H54 (cell line): Measurements from ENCODE around the gene ARNT2.

Experiments
- DNase-seq: peaks from one replicate; pipeline ENCODE4 v3.0.0; 2011; ENCODE audit warnings: low spot score, mixed read lengths; ENCODE audit not compliant: insufficient read length
- FAIRE-seq: peaks from 3 replicates; lab custom pipeline; 2011; peaks lifted over from hg19 to GRCh38; lab: Jason Lieb, UNC
- POLR2A ChIP-seq: IDR thresholded peaks from 2 replicates; pipeline ENCODE4 v1.6.1; 2011; ENCODE audit warnings: low read depth, mild to moderate bottlenecking, low read length

The ARNT2 gene

GRCh38 chr15:80474224-80475215, 70.3 kb downstream of the ARNT2 start:
- DNase-seq (no peak), FAIRE-seq (no peak)
- TF ChIP-seq POLR2A = no peak

DNA sequence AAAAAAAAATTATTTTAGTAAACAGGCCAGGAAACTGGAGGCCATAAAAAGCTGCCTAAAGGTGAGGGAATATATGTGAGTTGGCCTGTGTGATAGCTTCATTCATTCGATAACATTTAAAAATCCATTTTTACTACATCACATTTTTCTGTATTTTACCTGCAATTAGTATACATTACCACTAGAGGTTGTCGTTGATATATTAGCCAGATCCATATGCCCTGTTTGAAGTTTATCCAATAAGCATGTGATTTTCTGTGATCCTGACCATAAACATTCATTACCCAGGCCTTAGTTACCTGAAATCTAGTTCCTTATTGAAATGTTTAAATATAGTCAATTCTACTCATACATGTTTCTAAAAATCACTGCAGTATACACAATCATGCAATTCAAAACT, 71.4 kb downstream of the ARNT2 start:
- DNase-seq (no peak), FAIRE-seq (no peak)
- no peak for TF ChIP-seq POLR2A

DNA sequence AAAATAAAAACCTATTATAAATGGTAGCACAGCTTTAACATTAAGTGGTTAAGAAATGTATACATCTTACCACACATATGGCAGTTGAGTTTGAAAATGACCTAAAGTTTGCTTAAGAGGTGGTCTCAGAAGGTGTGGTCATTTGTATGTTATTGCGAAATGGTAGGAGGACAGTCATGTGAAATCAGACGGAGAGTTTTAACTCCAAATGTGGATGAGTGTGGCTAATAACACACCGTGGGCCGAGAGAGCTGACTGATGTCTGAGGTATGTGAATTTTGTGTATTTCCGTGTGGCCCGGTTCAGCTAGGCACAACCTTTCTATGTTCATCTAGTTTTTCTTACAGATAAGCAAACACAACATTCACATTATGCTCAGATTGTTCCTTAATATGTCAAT, 71.9 kb downstream of the ARNT2 start:
- DNase-seq = no peak
- no peak for TF ChIP-seq POLR2A
- FAIRE-seq = no peak

DNA sequence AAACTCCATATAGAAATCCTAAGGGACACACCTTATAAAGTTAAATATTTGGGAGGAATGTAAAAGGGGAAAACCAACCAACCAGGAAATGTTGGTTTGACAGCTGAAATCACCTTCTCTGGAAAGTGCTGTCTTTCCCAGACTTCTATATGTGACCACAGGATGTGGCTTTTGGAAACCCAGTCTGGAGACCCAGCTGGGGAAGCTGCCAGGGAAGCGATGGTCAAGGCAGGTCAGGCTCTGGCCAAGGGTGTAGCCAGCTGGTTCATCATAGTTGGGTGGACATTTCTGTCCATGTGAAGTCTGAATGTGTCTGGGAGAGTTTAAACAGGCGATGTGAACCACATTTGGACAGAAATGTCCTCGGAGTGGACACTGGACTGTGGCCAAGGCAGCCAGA, 73.9 kb downstream of the ARNT2 start:
- no peak for TF ChIP-seq POLR2A
- FAIRE-seq = no peak

DNA sequence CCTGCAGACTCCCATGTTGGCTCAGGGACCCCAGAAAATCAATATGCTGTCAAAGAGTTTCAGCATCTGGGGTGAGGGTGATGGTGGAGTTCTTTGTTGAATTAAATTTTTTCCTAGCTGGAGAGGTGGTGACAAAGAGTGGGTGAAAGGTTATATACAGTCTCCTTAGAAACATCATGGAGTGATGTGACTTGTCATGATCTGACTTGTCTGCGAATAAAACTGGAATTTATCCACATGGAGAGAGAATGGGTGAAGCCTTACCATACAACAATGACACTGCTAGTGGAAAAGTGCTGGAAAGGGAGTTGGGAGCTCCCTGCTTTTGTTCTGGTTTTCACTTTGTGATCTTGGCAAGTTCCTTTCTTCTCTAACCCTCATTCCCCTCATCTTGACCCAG, 75.0 kb downstream of the ARNT2 start:
- no peak for TF ChIP-seq POLR2A
- DNase-seq (no peak), FAIRE-seq (no peak)

More for the DNA sequence above, 73.9 kb downstream of the ARNT2 start:
- DNase-seq = no peak

DNA sequence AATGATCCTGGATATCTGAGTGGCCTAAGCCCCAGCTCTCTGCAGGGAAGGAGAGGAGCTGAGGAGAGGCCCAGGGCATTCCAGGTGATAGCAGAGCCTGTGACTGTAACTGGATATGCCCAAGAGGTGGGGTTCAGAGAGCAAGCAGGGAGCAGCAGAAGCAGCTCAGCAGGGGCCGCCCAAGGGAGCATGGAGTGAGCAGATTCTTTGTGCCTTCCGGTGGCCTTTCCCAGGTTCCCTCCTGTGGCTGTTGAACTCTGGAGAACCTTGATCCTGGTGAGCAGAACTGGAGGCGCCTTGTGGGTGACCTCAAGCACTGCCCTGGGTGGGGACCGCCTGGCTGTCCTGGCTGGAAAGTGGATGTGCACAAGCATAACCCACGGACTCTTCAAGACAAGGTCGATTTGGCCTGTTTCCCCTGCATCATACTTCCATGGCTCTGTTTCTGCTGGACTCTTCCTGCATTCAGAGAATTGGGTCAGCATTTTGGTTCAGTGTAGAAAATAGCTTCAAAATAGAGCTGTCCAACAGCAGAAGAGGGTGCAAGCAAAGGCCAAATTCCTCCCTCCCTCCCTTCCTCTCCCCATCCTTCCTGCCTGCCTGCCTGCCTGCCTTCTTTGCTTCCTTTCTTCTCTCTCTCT, 76.1 kb downstream of the ARNT2 start:
- FAIRE-seq = no peak
- no peak for TF ChIP-seq POLR2A
- DNase-seq = no peak

GRCh38 chr15:80480909-80481308, 76.7 kb downstream of the ARNT2 start:
- FAIRE-seq (no peak), DNase-seq (peak; percentile 35)

GRCh38 chr15:80482696-80483095, 78.5 kb downstream of the ARNT2 start:
- DNase-seq (no peak), FAIRE-seq (no peak)
- no peak for TF ChIP-seq POLR2A

More at GRCh38 chr15:80480909-80481308, 76.7 kb downstream of the ARNT2 start:
- TF ChIP-seq POLR2A = no peak

DNA sequence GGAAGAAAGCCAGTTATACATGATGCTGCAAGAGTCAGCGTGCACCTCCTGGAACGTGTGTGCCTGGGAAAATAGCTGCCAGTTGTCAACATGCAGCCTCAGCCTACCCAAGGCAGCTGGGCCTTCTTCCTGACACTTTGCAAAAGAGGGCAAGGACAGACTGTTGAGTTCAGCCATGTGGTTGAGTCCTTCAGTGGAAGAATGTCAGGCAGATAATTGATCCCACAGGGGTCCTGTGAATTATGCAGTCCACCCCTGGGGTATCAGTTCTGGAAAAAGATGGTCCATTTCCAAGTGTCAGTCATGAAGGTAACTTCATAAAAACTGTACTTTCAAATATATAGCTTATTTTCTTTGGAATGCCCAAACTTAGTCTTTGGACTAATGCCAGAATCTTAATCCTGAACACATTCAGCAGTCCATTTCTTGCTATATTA, 79.6 kb downstream of the ARNT2 start:
- TF ChIP-seq POLR2A = no peak
- DNase-seq = no peak
- FAIRE-seq = no peak

DNA sequence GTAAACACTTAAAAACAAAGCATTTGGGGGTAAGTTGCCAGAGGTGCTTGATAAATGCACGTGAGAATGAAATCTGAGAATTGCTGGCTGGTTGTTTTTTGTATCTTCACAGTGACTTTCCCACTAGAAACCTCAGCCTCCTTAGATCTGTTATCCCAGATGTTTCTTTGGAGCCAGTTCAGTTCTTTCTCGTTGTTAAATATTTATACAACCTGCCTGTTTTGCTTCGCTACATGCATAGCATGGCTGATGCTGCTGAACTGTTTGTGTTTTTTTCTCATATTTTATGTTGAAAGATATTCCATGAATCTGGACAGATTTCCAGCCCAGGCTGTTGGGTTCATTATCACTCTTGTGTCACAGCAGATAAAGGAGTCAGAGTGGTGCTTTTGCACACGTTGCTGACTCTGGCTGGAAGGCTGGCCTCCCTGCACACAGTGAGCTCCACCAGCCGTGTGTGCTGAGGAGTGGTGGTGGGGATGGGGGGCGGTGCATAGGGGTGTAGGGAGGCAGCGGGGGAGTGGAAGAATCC, 80.2 kb downstream of the ARNT2 start:
- no peak for FAIRE-seq
- DNase-seq = no peak
- no peak for TF ChIP-seq POLR2A

GRCh38 chr15:80485370-80486164, 81.4 kb downstream of the ARNT2 start:
- TF ChIP-seq POLR2A = no peak
- no peak for FAIRE-seq
- DNase-seq = no peak

DNA sequence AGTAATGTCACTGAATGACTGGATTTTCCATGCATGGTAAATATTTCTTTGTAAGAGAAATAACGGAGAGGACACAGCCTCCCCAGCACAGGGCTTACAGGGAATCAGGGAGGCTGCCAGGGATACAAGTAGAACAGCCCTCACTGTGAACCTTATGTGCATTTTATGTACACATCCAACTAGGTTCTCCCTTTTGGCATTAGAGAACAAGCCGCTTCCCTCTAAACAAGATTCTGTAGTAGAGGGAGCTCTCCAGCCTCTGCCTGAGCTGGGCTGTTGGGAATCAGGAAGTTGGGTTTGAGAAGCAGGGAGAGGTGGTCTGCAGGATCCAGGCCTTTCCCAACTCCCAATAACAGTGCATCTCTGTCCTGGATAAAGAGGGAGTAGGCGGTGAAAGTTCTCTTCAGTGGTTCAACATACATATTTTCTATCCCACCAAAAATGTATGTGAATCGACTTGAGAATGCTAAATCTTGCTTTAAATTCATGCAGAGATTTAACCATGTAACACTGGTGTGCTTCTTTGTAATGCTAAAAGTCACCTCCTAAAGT, 83.7 kb downstream of the ARNT2 start:
- DNase-seq (no peak), FAIRE-seq (no peak)
- no peak for TF ChIP-seq POLR2A

DNA sequence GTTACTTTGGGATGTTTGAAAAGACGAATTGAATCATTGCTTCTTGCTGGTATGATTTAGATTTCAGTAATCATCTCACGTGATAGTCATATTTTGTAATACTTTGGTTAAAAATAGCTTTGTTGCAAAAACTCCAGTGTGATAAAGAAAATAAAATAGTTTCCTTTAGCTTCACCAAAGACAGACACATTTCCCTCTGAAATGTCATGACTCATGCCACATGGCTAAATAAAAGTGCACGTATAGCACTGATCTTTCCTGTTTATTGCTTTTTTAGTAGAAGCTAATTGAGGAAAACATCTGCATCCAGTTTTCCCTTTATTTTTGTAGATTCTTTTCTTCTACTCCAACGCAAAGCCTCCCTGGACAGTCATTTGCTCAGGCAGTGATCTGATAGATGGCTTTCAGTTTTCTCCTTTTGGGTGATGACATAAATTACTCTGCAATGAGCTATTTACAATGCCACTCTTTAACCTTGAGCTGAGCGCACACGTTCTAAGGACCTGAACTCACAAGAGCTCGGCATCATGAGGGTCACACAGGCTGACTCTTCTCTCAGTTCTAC, 84.9 kb downstream of the ARNT2 start:
- FAIRE-seq = no peak
- TF ChIP-seq POLR2A = no peak
- DNase-seq = no peak
